Memory B cell (primary cell): ENCODE measurements around the gene DSTYK.
"Not testable (repeated sequence)": the region's sequence is repeated elsewhere in the genome, so short reads cannot be mapped to it uniquely, and the experiment has no call there.

Experiments
- ATAC-seq: fragments of 150-1000 bp; cut with Tn5 transposase; 2 replicates; pipeline ENCODE4 v1.10.0; 2021; ENCODE audit warnings: low read depth, mild to moderate bottlenecking, moderate library complexity
- DNase-seq, 2 donors: peaks; one replicate each; pipeline ENCODE4 v3.0.0; 2022; ENCODE audit warnings: low spot score in 2 of 2
- H3K27ac Mint-ChIP-seq: one replicate; pipeline ENCODE4 v1.8.0; 2022; ENCODE audit warnings: mild to moderate bottlenecking, moderate library complexity, mixed read lengths
- H3K27me3 Mint-ChIP-seq: one replicate; pipeline ENCODE4 v1.8.0; 2022; ENCODE audit warnings: mixed read lengths
- H3K36me3 Mint-ChIP-seq: one replicate; pipeline ENCODE4 v1.8.0; 2022; ENCODE audit warnings: mild to moderate bottlenecking, mixed read lengths
- H3K4me1 Mint-ChIP-seq: one replicate; pipeline ENCODE4 v1.8.0; 2022; ENCODE audit warnings: mixed read lengths
- H3K4me3 Mint-ChIP-seq: one replicate; pipeline ENCODE4 v1.8.0; 2022; ENCODE audit warnings: mild to moderate bottlenecking, moderate library complexity, mixed read lengths
- H3K9me3 Mint-ChIP-seq: one replicate; pipeline ENCODE4 v1.8.0; 2022; ENCODE audit warnings: mixed read lengths

Gene DSTYK

GRCh38 chr1:205155665-205156377 lies 55.7 kb downstream of the DSTYK start:
- H3K4me1 Mint-ChIP-seq, H3K27ac Mint-ChIP-seq, H3K27me3 Mint-ChIP-seq, DNase-seq, H3K9me3 Mint-ChIP-seq, H3K4me3 Mint-ChIP-seq, ATAC-seq: not testable (repeated sequence)
- H3K36me3 Mint-ChIP-seq: peaks cover 57% of the 10 kb centered on the region

- no peak overlapping the region for H3K27ac Mint-ChIP-seq
Measured at GRCh38 chr1:205152505-205152904, 59.0 kb downstream of the DSTYK start.

GRCh38 chr1:205150651-205151428 lies 60.7 kb downstream of the DSTYK start:
- DNase-seq (no peak), ATAC-seq (no peak)
- no peak overlapping the region for H3K27ac Mint-ChIP-seq
- H3K27me3 Mint-ChIP-seq: no peaks in the 10 kb centered on the region
- H3K4me3 Mint-ChIP-seq: no peak overlapping the region
- no peaks in the 10 kb centered on the region for H3K4me1 Mint-ChIP-seq
- peaks cover 39% of the 10 kb centered on the region for H3K36me3 Mint-ChIP-seq
- no peaks in the 10 kb centered on the region for H3K9me3 Mint-ChIP-seq

More at GRCh38 chr1:205152505-205152904, 59.0 kb downstream of the DSTYK start:
- no peak overlapping the region for H3K4me3 Mint-ChIP-seq
- ATAC-seq: no peak
- H3K36me3 Mint-ChIP-seq: peaks cover 50% of the 10 kb centered on the region
- no peak for DNase-seq
- H3K27me3 Mint-ChIP-seq: no peaks in the 10 kb centered on the region
- H3K4me1 Mint-ChIP-seq: no peaks in the 10 kb centered on the region
- H3K9me3 Mint-ChIP-seq: peaks cover 5% of the 10 kb centered on the region

GRCh38 chr1:205147191-205147835 lies 64.2 kb downstream of the DSTYK start:
- H3K27me3 Mint-ChIP-seq: no peaks in the 10 kb centered on the region
- DNase-seq (no peak), ATAC-seq (no peak)
- H3K4me3 Mint-ChIP-seq: no peak overlapping the region
- no peak overlapping the region for H3K27ac Mint-ChIP-seq
- no peaks in the 10 kb centered on the region for H3K9me3 Mint-ChIP-seq
- H3K36me3 Mint-ChIP-seq: peaks cover 22% of the 10 kb centered on the region
- H3K4me1 Mint-ChIP-seq: no peaks in the 10 kb centered on the region

- Mint-ChIP-seq H3K27me3 (no peaks in the 10 kb centered on the region), H3K36me3 (peaks cover 19% of the 10 kb centered on the region), H3K4me1 (peaks cover 8% of the 10 kb centered on the region), H3K9me3 (no peaks in the 10 kb centered on the region), H3K27ac (no peak overlapping the region), H3K4me3 (no peak overlapping the region)
- DNase-seq: no peak
- no peak for ATAC-seq
Measured at GRCh38 chr1:205144751-205145150, 66.8 kb downstream of the DSTYK start.

GRCh38 chr1:205144046-205144720 lies 67.3 kb downstream of the DSTYK start:
- peaks cover 16% of the 10 kb centered on the region for H3K36me3 Mint-ChIP-seq
- no peak overlapping the region for H3K27ac Mint-ChIP-seq
- H3K4me1 Mint-ChIP-seq: peaks cover 8% of the 10 kb centered on the region
- DNase-seq (no peak), ATAC-seq (no peak)
- no peaks in the 10 kb centered on the region for H3K27me3 Mint-ChIP-seq
- H3K4me3 Mint-ChIP-seq: no peak overlapping the region
- H3K9me3 Mint-ChIP-seq: no peaks in the 10 kb centered on the region

GRCh38 chr1:205142102-205142469 lies 69.4 kb downstream of the DSTYK start:
- ATAC-seq (no peak), DNase-seq (no peak)
- H3K4me1 Mint-ChIP-seq: peaks cover 20% of the 10 kb centered on the region
- H3K9me3 Mint-ChIP-seq: no peaks in the 10 kb centered on the region
- H3K27me3 Mint-ChIP-seq: no peaks in the 10 kb centered on the region
- H3K27ac Mint-ChIP-seq: peak overlapping the region; percentile 60
- H3K36me3 Mint-ChIP-seq: peaks cover 2% of the 10 kb centered on the region
- no peak overlapping the region for H3K4me3 Mint-ChIP-seq

GRCh38 chr1:205141236-205142101 lies 70.0 kb downstream of the DSTYK start:
- Mint-ChIP-seq H3K27me3 (no peaks in the 10 kb centered on the region), H3K9me3 (no peaks in the 10 kb centered on the region), H3K4me1 (peaks cover 20% of the 10 kb centered on the region), H3K27ac (peak overlapping the region; percentile 60), H3K36me3 (no peaks in the 10 kb centered on the region), H3K4me3 (peak overlapping the region; percentile 19)
- peak; percentile 68 to 75 for DNase-seq
- peak; percentile 91 for ATAC-seq

GRCh38 chr1:205140113-205140512 lies 71.4 kb downstream of the DSTYK start:
- Mint-ChIP-seq H3K9me3 (no peaks in the 10 kb centered on the region), H3K4me1 (peaks cover 20% of the 10 kb centered on the region), H3K27ac (no peak overlapping the region), H3K27me3 (no peaks in the 10 kb centered on the region), H3K36me3 (no peaks in the 10 kb centered on the region), H3K4me3 (no peak overlapping the region)
- DNase-seq (no peak), ATAC-seq (no peak)

GRCh38 chr1:205137901-205138300 lies 73.6 kb downstream of the DSTYK start:
- no peaks in the 10 kb centered on the region for H3K27me3 Mint-ChIP-seq
- peaks cover 23% of the 10 kb centered on the region for H3K4me1 Mint-ChIP-seq
- peak overlapping the region; percentile 35 for H3K27ac Mint-ChIP-seq
- H3K9me3 Mint-ChIP-seq: no peaks in the 10 kb centered on the region
- DNase-seq (no peak), ATAC-seq (no peak)
- H3K4me3 Mint-ChIP-seq: no peak overlapping the region
- no peaks in the 10 kb centered on the region for H3K36me3 Mint-ChIP-seq

- DNase-seq (no peak), ATAC-seq (peak; percentile 61)
- Mint-ChIP-seq H3K27ac (no peak overlapping the region), H3K9me3 (no peaks in the 10 kb centered on the region), H3K4me1 (peaks cover 8% of the 10 kb centered on the region), H3K36me3 (no peaks in the 10 kb centered on the region), H3K4me3 (no peak overlapping the region), H3K27me3 (no peaks in the 10 kb centered on the region)
Measured at GRCh38 chr1:205133287-205133686, 78.2 kb downstream of the DSTYK start.

GRCh38 chr1:205129447-205130029 lies 82.0 kb downstream of the DSTYK start:
- H3K27me3 Mint-ChIP-seq: no peaks in the 10 kb centered on the region
- peaks cover 5% of the 10 kb centered on the region for H3K4me1 Mint-ChIP-seq
- ATAC-seq: no peak
- H3K27ac Mint-ChIP-seq: no peak overlapping the region
- no peak for DNase-seq
- H3K36me3 Mint-ChIP-seq: no peaks in the 10 kb centered on the region
- H3K4me3 Mint-ChIP-seq: no peak overlapping the region
- no peaks in the 10 kb centered on the region for H3K9me3 Mint-ChIP-seq

GRCh38 chr1:205128050-205128449 lies 83.5 kb downstream of the DSTYK start:
- peaks cover 3% of the 10 kb centered on the region for H3K4me1 Mint-ChIP-seq
- DNase-seq: no peak
- H3K36me3 Mint-ChIP-seq: no peaks in the 10 kb centered on the region
- H3K4me3 Mint-ChIP-seq: no peak overlapping the region
- H3K27ac Mint-ChIP-seq: no peak overlapping the region
- ATAC-seq: no peak
- no peaks in the 10 kb centered on the region for H3K27me3 Mint-ChIP-seq
- H3K9me3 Mint-ChIP-seq: no peaks in the 10 kb centered on the region
